Keratinocyte (primary cell): ENCODE data around the gene IFT88. TPM values are rescaled to one million over a fixed set of nuclear protein-coding genes. Genes with fewer than 3 reads are reported as not detected.

Source experiments
- DNase-seq: peaks from one replicate; pipeline ENCODE4 v3.0.0-alpha.2; 2011; ENCODE audit warnings: low read depth, missing footprints, low spot score
- FAIRE-seq: peaks from 2 replicates; lab custom pipeline; 2011; peaks lifted over from hg19 to GRCh38; lab: Jason Lieb, UNC
- H2AFZ ChIP-seq: 2 replicates; pipeline ENCODE4 v1.6.0; 2012; ENCODE audit warnings: low read length, control low read depth, inconsistent platforms; ENCODE audit not compliant: control insufficient read depth
- H3K27ac ChIP-seq: 2 replicates; pipeline ENCODE4 v1.5.1; 2011; ENCODE audit warnings: low read length; ENCODE audit not compliant: control insufficient read depth, insufficient read depth
- H3K27me3 ChIP-seq: 3 replicates; pipeline ENCODE4 v1.6.0; 2011; ENCODE audit warnings: low read length; ENCODE audit not compliant: control insufficient read depth, insufficient read depth; ENCODE audit errors: extremely low read depth
- H3K36me3 ChIP-seq, 2 experiments: 2 replicates in 1 of 2; 3 replicates in 1 of 2; pipeline ENCODE4 v1.5.1; 2011; ENCODE audit warnings: low read length in 2 of 2, mild to moderate bottlenecking in 1 of 2; ENCODE audit not compliant: control insufficient read depth in 2 of 2, insufficient read depth in 2 of 2; ENCODE audit errors: extremely low read depth in 1 of 2
- H3K4me1 ChIP-seq: 3 replicates; pipeline ENCODE4 v1.5.1; 2011; ENCODE audit warnings: low read length; ENCODE audit not compliant: control insufficient read depth, insufficient read depth; ENCODE audit errors: extremely low read depth
- H3K4me2 ChIP-seq: 3 replicates; pipeline ENCODE4 v1.6.0; 2011; ENCODE audit warnings: low read depth, low read length; ENCODE audit not compliant: control insufficient read depth, insufficient read depth; ENCODE audit errors: extremely low read depth
- H3K4me3 ChIP-seq, 3 experiments: fragments of 200-600 bp in 1 of 3; sonication (generic) in 1 of 3; 2 replicates in 2 of 3; 3 replicates in 1 of 3; pipeline ENCODE4 v1.5.1; 2011 to 2016; ENCODE audit warnings: low read length in 3 of 3, mild to moderate bottlenecking in 3 of 3, control low read depth in 2 of 3, inconsistent platforms in 1 of 3, low read depth in 1 of 3, mixed read lengths in 1 of 3, mixed run types in 1 of 3, moderate library complexity in 1 of 3; ENCODE audit not compliant: control insufficient read depth in 2 of 3, insufficient read depth in 2 of 3; ENCODE audit errors: extremely low read depth in 1 of 3
- H3K79me2 ChIP-seq: 2 replicates; pipeline ENCODE4 v1.6.0; 2012; ENCODE audit warnings: low read length; ENCODE audit not compliant: control insufficient read depth, insufficient read depth
- H3K9ac ChIP-seq: 3 replicates; pipeline ENCODE4 v1.6.0; 2011; ENCODE audit warnings: low read length; ENCODE audit not compliant: control insufficient read depth, insufficient read depth; ENCODE audit errors: extremely low read depth
- H3K9me1 ChIP-seq: 3 replicates; pipeline ENCODE4 v1.6.0; 2011; ENCODE audit warnings: low read length; ENCODE audit not compliant: control insufficient read depth, insufficient read depth; ENCODE audit errors: extremely low read depth
- H3K9me3 ChIP-seq: 2 replicates; pipeline ENCODE4 v1.5.1; 2012; ENCODE audit warnings: low read depth, low read length; ENCODE audit not compliant: control insufficient read depth
- H4K20me1 ChIP-seq: 3 replicates; pipeline ENCODE4 v1.6.0; 2011; ENCODE audit warnings: low read length; ENCODE audit not compliant: control insufficient read depth, insufficient read depth; ENCODE audit errors: extremely low read depth
- EZH2 ChIP-seq: IDR thresholded peaks from one replicate; pipeline ENCODE4 v1.6.1; 2012; ENCODE audit warnings: inconsistent platforms, mild to moderate bottlenecking, low read length, moderate library complexity
- dilution Hi-C: fragments of 300-500 bp; cut with MboI; formaldehyde crosslinking; loops from one replicate; pipeline ENCODE4 v1.7.0; 2020; ENCODE audit warnings: low sequenced_read_pairs; ENCODE audit not compliant: extremely low pct_ligation_motif_present
- polyA plus RNA-seq, 5 experiments: library from polyadenylated mRNA; depleted of rRNA in 3 of 5; stranded (reverse) in 3 of 5; stranded (forward) in 1 of 5; unstranded in 1 of 5; fragments of >200 nt; gene quantifications; 1 replicate in 1 of 5; 2 replicates in 3 of 5; 3 replicates in 1 of 5; pipeline versions ENCODE4 v1.2.1 to v1.2.3, GENCODE V29; 2011 to 2012; ENCODE audit warnings: missing spikeins in 2 of 5, low read depth in 1 of 5, low replicate concordance in 1 of 5
- TF ChIP-seq, protein P1 (sequence below), 3 experiments: IDR thresholded peaks in 1 of 3; conservative IDR thresholded peaks in 1 of 3; optimal IDR thresholded peaks in 1 of 3; 2 replicates in 2 of 3; 3 replicates in 1 of 3; pipeline versions ENCODE3 to v1.5.1; 2011; ENCODE audit warnings: low read length in 3 of 3, mild to moderate bottlenecking in 3 of 3, moderate library complexity in 2 of 3, control low read depth in 1 of 3, inconsistent platforms in 1 of 3; ENCODE audit not compliant: insufficient read depth in 2 of 3; ENCODE audit errors: extremely low read depth in 1 of 3

IFT88 gene
- polyA plus RNA-seq, 1 donor (not counting 4 experiments of a cell fraction or from before 2014, with no cell fraction given), result 9.5 TPM

DNA sequence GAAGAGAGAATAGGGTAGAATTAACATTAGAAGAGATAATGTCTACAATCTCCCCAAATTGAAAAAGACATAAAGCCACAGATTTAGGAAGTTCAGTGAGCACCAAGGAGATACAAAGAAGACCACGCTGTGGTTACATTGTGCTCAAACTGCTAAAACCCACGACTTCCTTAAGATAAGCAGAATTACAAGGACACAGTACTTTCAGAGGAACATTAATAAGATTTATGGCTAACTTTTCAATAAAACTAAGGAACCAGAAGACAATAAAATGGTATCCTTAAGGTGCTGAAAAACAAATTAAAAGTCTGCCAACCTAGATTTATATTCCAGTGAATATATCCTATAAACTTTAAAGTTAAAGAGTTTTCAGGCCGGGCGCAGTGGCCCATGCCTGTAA lies 129.1 kb downstream of the IFT88 start:
- no peak overlapping the region for H3K27ac ChIP-seq
- no peaks in the 10 kb centered on the region for H3K4me1 ChIP-seq
- no peak overlapping the region for H2AFZ ChIP-seq
- FAIRE-seq (no peak), DNase-seq (no peak)
- no peak overlapping the region for H3K4me2 ChIP-seq
- dilution Hi-C loops, result no loop called here
- H3K36me3 ChIP-seq, result no peaks in the 10 kb centered on the region
- H3K9me3 ChIP-seq, result no peaks in the 10 kb centered on the region
- no peaks in the 10 kb centered on the region for H3K79me2 ChIP-seq
- no peaks in the 10 kb centered on the region for H3K27me3 ChIP-seq
- no peak overlapping the region for H3K4me3 ChIP-seq
- no peaks in the 10 kb centered on the region for H3K9me1 ChIP-seq
- no peak overlapping the region for H3K9ac ChIP-seq
- no peak for TF ChIP-seq EZH2
- TF ChIP-seq, protein P1, sequence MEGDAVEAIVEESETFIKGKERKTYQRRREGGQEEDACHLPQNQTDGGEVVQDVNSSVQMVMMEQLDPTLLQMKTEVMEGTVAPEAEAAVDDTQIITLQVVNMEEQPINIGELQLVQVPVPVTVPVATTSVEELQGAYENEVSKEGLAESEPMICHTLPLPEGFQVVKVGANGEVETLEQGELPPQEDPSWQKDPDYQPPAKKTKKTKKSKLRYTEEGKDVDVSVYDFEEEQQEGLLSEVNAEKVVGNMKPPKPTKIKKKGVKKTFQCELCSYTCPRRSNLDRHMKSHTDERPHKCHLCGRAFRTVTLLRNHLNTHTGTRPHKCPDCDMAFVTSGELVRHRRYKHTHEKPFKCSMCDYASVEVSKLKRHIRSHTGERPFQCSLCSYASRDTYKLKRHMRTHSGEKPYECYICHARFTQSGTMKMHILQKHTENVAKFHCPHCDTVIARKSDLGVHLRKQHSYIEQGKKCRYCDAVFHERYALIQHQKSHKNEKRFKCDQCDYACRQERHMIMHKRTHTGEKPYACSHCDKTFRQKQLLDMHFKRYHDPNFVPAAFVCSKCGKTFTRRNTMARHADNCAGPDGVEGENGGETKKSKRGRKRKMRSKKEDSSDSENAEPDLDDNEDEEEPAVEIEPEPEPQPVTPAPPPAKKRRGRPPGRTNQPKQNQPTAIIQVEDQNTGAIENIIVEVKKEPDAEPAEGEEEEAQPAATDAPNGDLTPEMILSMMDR (optimal IDR thresholded peaks at IDR 0.05 in 1 of 3, IDR thresholded peaks at IDR 0.05 in 1 of 3, conservative IDR thresholded peaks at IDR 0.05 in 1 of 3; ENCODE audit: extremely low read depth in 1 of 3, insufficient read depth in 2 of 3, low read length in 3 of 3), result no peak
- peaks cover 5% of the 10 kb centered on the region for H4K20me1 ChIP-seq

DNA sequence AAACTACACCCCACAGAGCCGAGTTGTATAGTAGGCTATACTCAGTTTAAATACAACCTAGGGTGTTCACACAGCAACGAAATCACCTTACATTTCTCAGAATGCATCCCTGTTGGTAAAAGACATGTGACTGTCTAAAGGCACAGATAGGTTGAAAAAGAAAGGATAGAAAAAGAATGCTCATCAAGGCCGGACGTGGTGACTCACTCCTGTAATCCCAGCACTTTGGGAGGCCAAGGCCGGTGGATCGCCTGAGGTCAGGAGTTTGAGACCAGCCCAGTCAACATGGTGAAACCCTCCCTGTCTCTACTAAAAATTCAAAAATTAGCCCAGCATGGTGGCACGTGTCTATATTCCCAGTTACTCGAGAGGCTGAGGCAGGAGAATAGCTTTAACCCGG lies 132.8 kb downstream of the IFT88 start:
- TF ChIP-seq, protein P1 (optimal IDR thresholded peaks at IDR 0.05 in 1 of 3, IDR thresholded peaks at IDR 0.05 in 1 of 3, conservative IDR thresholded peaks at IDR 0.05 in 1 of 3; ENCODE audit: extremely low read depth in 1 of 3, insufficient read depth in 2 of 3, low read length in 3 of 3), result no peak
- no peak for TF ChIP-seq EZH2
- no peaks in the 10 kb centered on the region for H3K4me1 ChIP-seq
- H3K79me2 ChIP-seq, result no peaks in the 10 kb centered on the region
- dilution Hi-C loops, result no loop called here
- H3K27me3 ChIP-seq, result peaks cover 7% of the 10 kb centered on the region
- no peaks in the 10 kb centered on the region for H4K20me1 ChIP-seq
- H3K27ac ChIP-seq, result no peak overlapping the region
- no peak for DNase-seq
- no peak overlapping the region for H3K4me3 ChIP-seq
- FAIRE-seq, result no peak
- H2AFZ ChIP-seq, result no peak overlapping the region
- no peak overlapping the region for H3K4me2 ChIP-seq
- H3K9me1 ChIP-seq, result no peaks in the 10 kb centered on the region
- H3K36me3 ChIP-seq, result no peaks in the 10 kb centered on the region
- H3K9ac ChIP-seq, result no peak overlapping the region
- no peaks in the 10 kb centered on the region for H3K9me3 ChIP-seq
